ENCODE measurements around the gene UCP2.

DNA sequence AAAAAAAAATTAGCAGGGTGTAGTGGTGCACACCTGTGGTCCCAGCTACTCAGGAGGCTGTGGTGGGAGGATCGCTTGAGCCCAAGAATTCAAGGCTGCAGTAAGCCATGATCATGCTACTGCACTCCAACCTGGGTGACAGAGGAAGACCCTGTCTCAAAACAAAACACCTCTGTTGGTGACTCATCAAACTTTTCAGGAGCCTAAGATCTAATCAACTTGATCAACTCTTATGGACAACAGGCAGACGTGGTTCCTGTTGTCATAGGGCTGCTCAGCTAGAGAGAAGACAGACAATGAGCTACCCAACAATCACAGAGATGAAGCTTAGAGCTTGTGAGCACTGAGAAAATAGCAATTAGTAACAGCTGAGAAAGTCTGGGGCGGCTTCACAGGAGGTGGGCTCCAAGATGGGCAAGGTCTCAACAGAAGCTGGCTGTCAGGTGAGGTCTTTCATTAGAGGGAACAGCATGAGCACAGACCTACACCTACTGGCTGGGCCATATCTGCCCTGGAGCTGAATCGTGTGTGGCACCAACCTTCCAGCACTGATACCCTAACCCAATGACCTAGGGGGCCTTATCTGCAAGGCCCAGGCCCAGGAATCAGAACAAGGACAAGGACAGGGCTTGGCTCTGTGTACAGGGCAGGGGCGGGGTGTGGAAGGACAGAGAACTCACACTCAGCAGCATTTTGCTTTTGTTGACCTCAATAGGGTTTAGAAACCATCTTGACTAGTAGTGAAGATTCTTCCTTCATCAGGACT, 33.5 kb upstream of the UCP2 start:
- no peak for TF ChIP-seq POLR2A (IDR thresholded peaks at IDR 0.05)
- TF ChIP-seq, protein P1, sequence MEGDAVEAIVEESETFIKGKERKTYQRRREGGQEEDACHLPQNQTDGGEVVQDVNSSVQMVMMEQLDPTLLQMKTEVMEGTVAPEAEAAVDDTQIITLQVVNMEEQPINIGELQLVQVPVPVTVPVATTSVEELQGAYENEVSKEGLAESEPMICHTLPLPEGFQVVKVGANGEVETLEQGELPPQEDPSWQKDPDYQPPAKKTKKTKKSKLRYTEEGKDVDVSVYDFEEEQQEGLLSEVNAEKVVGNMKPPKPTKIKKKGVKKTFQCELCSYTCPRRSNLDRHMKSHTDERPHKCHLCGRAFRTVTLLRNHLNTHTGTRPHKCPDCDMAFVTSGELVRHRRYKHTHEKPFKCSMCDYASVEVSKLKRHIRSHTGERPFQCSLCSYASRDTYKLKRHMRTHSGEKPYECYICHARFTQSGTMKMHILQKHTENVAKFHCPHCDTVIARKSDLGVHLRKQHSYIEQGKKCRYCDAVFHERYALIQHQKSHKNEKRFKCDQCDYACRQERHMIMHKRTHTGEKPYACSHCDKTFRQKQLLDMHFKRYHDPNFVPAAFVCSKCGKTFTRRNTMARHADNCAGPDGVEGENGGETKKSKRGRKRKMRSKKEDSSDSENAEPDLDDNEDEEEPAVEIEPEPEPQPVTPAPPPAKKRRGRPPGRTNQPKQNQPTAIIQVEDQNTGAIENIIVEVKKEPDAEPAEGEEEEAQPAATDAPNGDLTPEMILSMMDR (IDR thresholded peaks at IDR 0.05): no peak
- TF ChIP-seq EP300 (IDR thresholded peaks at IDR 0.05): no peak
